ENCODE measurements around the gene BPIFB1. TPM values are rescaled to one million over a fixed set of nuclear protein-coding genes. Genes with fewer than 3 reads are reported as not detected.

The BPIFB1 gene
- total RNA-seq, 2 donors from 2014 or later, result 0.24 to 0.26 TPM

DNA sequence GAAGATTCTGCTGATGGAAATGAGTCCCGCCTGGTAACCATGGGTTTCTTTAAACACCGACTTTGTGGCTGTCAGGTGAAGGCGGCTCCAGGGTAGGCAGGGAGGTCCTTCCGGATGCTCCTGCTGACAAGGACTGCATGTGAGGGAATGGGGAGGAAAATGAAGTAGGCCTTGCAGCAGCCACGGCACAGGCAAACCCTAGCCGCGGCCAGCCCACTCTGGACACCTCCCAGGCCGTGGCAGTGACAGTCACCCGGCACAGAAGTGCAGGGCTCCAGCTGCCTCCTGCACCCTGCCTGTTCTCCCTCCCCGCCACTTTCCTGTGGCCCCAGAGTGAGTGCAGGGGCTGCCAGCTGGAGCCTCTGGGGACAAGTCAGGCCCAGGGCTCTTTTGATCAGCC, 21.0 kb downstream of the BPIFB1 start:
- no peak for TF ChIP-seq CTCF (conservative IDR thresholded peaks at IDR 0.05)
- peaks cover 2% of the 10 kb centered on the region for H3K27me3 Mint-ChIP-seq (ENCODE audit: insufficient read depth)
- no peak for DNase-seq
- Histone ChIP-seq H3K27ac (ENCODE audit: low read depth, low read length) (no peak overlapping the region), H3K27me3 (ENCODE audit: control insufficient read depth, insufficient read depth, low read length, poor library complexity, severe bottlenecking) (peaks cover under 1% of the 10 kb centered on the region), H3K9me3 (ENCODE audit: control insufficient read depth, low read length) (no peaks in the 10 kb centered on the region), H3K36me3 (ENCODE audit: control insufficient read depth, insufficient read depth, low read length) (no peaks in the 10 kb centered on the region), H3K4me1 (ENCODE audit: control insufficient read depth, insufficient read depth, low read length) (no peaks in the 10 kb centered on the region), H3K9ac (ENCODE audit: extremely low read depth, low read length, poor library complexity, severe bottlenecking) (no peak overlapping the region), H3K4me3 (ENCODE audit: low read length) (no peak overlapping the region)
- no peak overlapping the region for H3K4me3 Mint-ChIP-seq
- H3K4me1 Mint-ChIP-seq, result no peaks in the 10 kb centered on the region
- H3K9me3 Mint-ChIP-seq, result no peaks in the 10 kb centered on the region
- WGBS, 2 experiments (ENCODE audit: insufficient coverage in 1 of 2, insufficient read length in 1 of 2), result 92 to 96% methylated on average over 9 to 10 of the region's 10 CpGs
- no peaks in the 10 kb centered on the region for H3K36me3 Mint-ChIP-seq (ENCODE audit: low read depth)
- H3K27ac Mint-ChIP-seq, result no peak overlapping the region

DNA sequence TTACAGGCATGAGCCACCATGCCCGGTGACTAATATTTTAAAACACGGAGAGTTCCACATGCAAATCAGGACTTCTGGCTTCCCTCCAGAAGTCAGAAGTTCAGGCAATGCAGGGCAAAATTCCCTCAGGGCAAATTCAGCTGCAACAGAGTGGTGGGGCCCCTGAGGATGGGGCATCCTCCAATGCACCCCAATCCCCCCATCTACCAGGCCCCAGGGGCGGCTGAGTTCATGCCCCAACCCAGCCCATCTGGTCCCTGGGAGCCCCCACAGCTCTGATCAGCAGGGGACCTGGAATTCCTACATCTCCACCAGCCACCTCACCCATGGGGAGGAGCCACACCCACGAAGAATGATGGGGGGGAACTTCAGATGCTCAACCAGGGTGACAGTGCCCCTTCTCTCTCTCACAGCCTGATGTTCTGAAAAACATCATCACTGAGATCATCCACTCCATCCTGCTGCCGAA, 22.6 kb downstream of the BPIFB1 start:
- no peak for TF ChIP-seq CTCF (conservative IDR thresholded peaks at IDR 0.05)
- no peak overlapping the region for H3K4me3 ChIP-seq (ENCODE audit: low read length)
- no peak overlapping the region for H3K27ac ChIP-seq (ENCODE audit: low read depth, low read length)
- Mint-ChIP-seq H3K27ac (no peak overlapping the region), H3K4me3 (no peak overlapping the region), H3K36me3 (ENCODE audit: low read depth) (no peaks in the 10 kb centered on the region), H3K27me3 (ENCODE audit: insufficient read depth) (peaks cover 2% of the 10 kb centered on the region), H3K4me1 (no peaks in the 10 kb centered on the region), H3K9me3 (no peaks in the 10 kb centered on the region)
- no peaks in the 10 kb centered on the region for H3K9me3 ChIP-seq (ENCODE audit: control insufficient read depth, low read length)
- no peaks in the 10 kb centered on the region for H3K36me3 ChIP-seq (ENCODE audit: control insufficient read depth, insufficient read depth, low read length)
- 78 to 90% methylated on average over 4 to 5 of the region's 5 CpGs for WGBS, 2 experiments (ENCODE audit: insufficient coverage in 1 of 2, insufficient read length in 1 of 2)
- no peaks in the 10 kb centered on the region for H3K4me1 ChIP-seq (ENCODE audit: control insufficient read depth, insufficient read depth, low read length)
- no peak overlapping the region for H3K9ac ChIP-seq (ENCODE audit: extremely low read depth, low read length, poor library complexity, severe bottlenecking)
- H3K27me3 ChIP-seq (ENCODE audit: control insufficient read depth, insufficient read depth, low read length, poor library complexity, severe bottlenecking), result no peaks in the 10 kb centered on the region
- no peak for DNase-seq

DNA sequence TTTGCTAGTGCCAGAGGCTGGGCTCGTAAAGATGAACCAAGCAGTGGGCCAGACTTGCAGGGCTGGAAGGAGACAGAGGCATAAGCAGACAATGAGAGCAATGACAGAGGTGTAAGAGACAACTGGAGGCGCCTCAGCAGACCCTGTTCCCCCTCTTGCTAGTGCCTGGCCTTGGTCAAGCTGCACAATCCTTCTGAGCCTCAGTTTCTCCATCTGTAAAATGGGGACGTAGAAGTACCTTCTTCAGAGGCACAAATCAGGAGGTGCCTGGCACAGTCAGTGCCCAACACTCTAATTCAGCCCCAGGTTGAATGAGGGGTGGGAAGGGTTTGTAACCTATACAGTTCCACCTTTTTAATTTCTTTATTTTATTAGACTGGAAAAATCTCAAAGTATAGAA, 23.2 kb downstream of the BPIFB1 start:
- Histone ChIP-seq H3K9ac (ENCODE audit: extremely low read depth, low read length, poor library complexity, severe bottlenecking) (no peak overlapping the region), H3K27ac (ENCODE audit: low read depth, low read length) (no peak overlapping the region), H3K27me3 (ENCODE audit: control insufficient read depth, insufficient read depth, low read length, poor library complexity, severe bottlenecking) (no peaks in the 10 kb centered on the region), H3K4me3 (ENCODE audit: low read length) (no peak overlapping the region), H3K36me3 (ENCODE audit: control insufficient read depth, insufficient read depth, low read length) (no peaks in the 10 kb centered on the region), H3K9me3 (ENCODE audit: control insufficient read depth, low read length) (no peaks in the 10 kb centered on the region), H3K4me1 (ENCODE audit: control insufficient read depth, insufficient read depth, low read length) (no peaks in the 10 kb centered on the region)
- Mint-ChIP-seq H3K36me3 (ENCODE audit: low read depth) (no peaks in the 10 kb centered on the region), H3K27ac (no peak overlapping the region), H3K4me1 (no peaks in the 10 kb centered on the region), H3K4me3 (no peak overlapping the region), H3K9me3 (no peaks in the 10 kb centered on the region), H3K27me3 (ENCODE audit: insufficient read depth) (peaks cover 2% of the 10 kb centered on the region)
- 88 to 92% methylated on average over 1 to 3 of the region's 3 CpGs for whole genome bisulfite sequencing, 2 experiments (ENCODE audit: insufficient coverage in 1 of 2, insufficient read length in 1 of 2)
- DNase-seq, result no peak
- TF ChIP-seq CTCF (conservative IDR thresholded peaks at IDR 0.05), result no peak
